ENCODE results near the gene MAGI2. TPM values are rescaled to one million over a fixed set of nuclear protein-coding genes. Genes with fewer than 3 reads are reported as not detected.
"Not testable (repeated sequence)": the region's sequence is repeated elsewhere in the genome, so short reads cannot be mapped to it uniquely, and the experiment has no call there.

MAGI2 gene
- total RNA-seq, 1 donor from 2014 or later, result 0.80 TPM

GRCh38 chr7:79451580-79451979 is 1.9 kb downstream of the MAGI2 start:
- no peak for ATAC-seq

- ATAC-seq, result not testable (repeated sequence)
Observed at GRCh38 chr7:79442766-79443165, 10.7 kb downstream of the MAGI2 start.

GRCh38 chr7:79436378-79436777 is 17.1 kb downstream of the MAGI2 start:
- no peak for ATAC-seq

- no peak for ATAC-seq
Observed at GRCh38 chr7:79434867-79435266, 18.6 kb downstream of the MAGI2 start.

GRCh38 chr7:79434098-79434497 is 19.4 kb downstream of the MAGI2 start:
- no peak for ATAC-seq

GRCh38 chr7:79430391-79430790 is 23.1 kb downstream of the MAGI2 start:
- ATAC-seq, result no peak

GRCh38 chr7:79425665-79426064 is 27.8 kb downstream of the MAGI2 start:
- ATAC-seq, result no peak

- no peak for ATAC-seq
Observed at GRCh38 chr7:79421751-79422150, 31.7 kb downstream of the MAGI2 start.

GRCh38 chr7:79420464-79420863 is 33.0 kb downstream of the MAGI2 start:
- ATAC-seq, result no peak

GRCh38 chr7:79414910-79415309 is 38.6 kb downstream of the MAGI2 start:
- no peak for ATAC-seq

- ATAC-seq, result no peak
Observed at GRCh38 chr7:79412915-79413314, 40.6 kb downstream of the MAGI2 start.

- ATAC-seq, result no peak
Observed at GRCh38 chr7:79412438-79412837, 41.0 kb downstream of the MAGI2 start.

GRCh38 chr7:79410345-79410744 is 43.1 kb downstream of the MAGI2 start:
- ATAC-seq, result no peak

GRCh38 chr7:79407351-79407750 is 46.1 kb downstream of the MAGI2 start:
- no peak for ATAC-seq

- ATAC-seq, result no peak
Observed at GRCh38 chr7:79406371-79406770, 47.1 kb downstream of the MAGI2 start.

GRCh38 chr7:79405368-79405767 is 48.1 kb downstream of the MAGI2 start:
- ATAC-seq, result no peak

GRCh38 chr7:79403879-79404278 is 49.6 kb downstream of the MAGI2 start:
- no peak for ATAC-seq

GRCh38 chr7:79403451-79403850 is 50.0 kb downstream of the MAGI2 start:
- no peak for ATAC-seq

- ATAC-seq, result no peak
Observed at GRCh38 chr7:79401254-79401653, 52.2 kb downstream of the MAGI2 start.

- ATAC-seq, result no peak
Observed at GRCh38 chr7:79400222-79400621, 53.2 kb downstream of the MAGI2 start.

GRCh38 chr7:79398138-79398749 is 55.2 kb downstream of the MAGI2 start:
- ATAC-seq, result no peak

- no peak for ATAC-seq
Observed at GRCh38 chr7:79386688-79387422, 66.6 kb downstream of the MAGI2 start.

GRCh38 chr7:79381921-79382320 is 71.5 kb downstream of the MAGI2 start:
- ATAC-seq, result no peak

GRCh38 chr7:79377097-79377496 is 76.4 kb downstream of the MAGI2 start:
- ATAC-seq, result no peak
